Kidney tubule cell (primary cell): ENCODE data around the gene HOPX.
A peak's percentile ranks its signal among the peaks of the same experiment; 100 is the strongest.
"Not testable (repeated sequence)": the region's sequence is repeated elsewhere in the genome, so short reads cannot be mapped to it uniquely, and the experiment has no call there.

Source experiments
- DNase-seq: peaks from one replicate; pipeline ENCODE4 v3.0.0-alpha.2; 2018; ENCODE audit warnings: low spot score

The HOPX gene

GRCh38 chr4:56688094-56688647 lies 7.1 kb upstream of the HOPX start:
- no peak for DNase-seq

DNA sequence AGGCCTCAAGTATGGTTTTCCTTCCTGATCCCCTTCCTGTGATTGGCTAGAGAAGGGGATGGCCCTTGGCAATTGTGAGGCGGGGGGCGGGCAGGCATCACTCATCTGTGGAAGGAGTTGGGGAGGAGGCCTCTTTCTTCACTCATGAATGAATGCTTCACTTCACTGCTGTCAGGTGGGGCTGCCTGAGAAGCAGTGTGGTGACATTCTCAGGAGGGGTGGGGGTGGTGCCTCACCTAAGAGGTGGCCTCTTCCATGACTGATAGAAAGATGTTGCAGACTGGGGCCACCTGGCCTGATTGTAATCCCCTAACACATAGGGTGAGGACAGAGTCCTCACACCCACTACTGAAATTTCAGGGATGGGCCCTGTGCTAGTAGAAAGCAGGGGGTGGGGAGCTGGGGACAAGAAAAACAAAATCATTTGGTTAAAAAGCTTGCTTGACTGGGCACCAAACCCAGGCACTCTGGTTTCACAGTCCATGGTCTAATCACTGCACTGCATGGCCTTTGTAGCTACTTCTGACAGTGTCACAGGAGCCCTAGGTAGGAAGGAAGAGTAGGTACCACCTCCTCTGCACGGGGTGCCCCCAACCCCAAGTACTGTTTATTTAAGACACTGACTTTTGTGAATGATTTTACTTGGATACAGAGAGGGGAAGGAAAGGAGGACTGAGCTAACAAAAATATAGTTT lies 5.6 kb upstream of the HOPX start:
- DNase-seq: no peak

GRCh38 chr4:56684320-56685050 lies 3.4 kb upstream of the HOPX start:
- no peak for DNase-seq

- no peak for DNase-seq
Measured at GRCh38 chr4:56683455-56683854, 2.4 kb upstream of the HOPX start.

DNA sequence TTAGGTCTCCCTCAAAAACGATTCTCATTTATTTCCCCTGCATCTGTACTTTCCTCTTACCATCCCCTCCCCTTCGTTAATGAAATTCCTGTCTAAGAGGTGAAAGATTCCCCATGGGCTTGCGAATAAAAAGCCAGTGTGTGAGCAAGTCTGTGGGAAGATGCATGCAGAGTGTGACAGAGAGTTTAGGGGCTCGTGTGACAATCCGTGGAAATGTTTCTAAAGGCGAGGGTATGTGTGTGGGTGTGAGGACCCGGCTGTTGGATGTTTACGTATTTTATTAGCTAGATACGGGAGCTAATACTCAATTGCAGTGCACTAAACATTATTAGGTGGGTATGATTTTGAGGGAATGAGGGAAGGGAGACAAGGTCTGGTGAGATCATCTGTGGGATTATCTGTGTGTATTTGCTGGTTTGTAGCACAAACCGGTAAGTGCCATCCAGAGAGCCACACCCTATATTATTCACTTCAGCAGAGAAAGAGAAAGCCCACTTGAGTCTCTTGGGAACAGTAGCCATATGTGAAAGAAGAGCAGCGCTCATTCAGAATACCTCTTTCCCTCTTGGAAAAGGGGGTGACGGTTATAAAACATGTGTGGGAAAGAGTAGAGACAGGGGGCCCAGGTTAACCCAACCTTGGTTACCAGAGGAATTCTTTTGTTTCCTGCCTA lies 893 bp upstream of the HOPX start:
- no peak for DNase-seq

DNA sequence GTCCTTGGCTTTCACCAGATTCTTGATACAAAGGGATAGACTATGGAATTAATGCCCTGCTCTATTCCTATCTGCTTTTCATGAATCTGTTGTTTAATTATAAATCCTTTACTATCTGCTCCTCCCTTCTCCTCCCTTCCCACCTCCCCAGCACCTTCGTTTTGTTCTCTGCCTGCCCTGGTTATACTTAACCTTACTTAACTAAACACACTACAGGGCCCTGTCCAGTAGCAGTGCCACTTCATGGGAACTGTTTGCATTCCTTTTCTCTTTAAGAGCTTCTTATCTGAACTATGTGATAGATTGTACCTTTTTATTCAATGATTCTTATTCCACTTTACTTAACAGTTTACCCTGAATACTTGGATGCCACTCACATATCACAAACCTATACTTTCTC lies 830 bp downstream of the HOPX start:
- no peak for DNase-seq

GRCh38 chr4:56677711-56678110 lies 3.4 kb downstream of the HOPX start:
- DNase-seq: no peak

DNA sequence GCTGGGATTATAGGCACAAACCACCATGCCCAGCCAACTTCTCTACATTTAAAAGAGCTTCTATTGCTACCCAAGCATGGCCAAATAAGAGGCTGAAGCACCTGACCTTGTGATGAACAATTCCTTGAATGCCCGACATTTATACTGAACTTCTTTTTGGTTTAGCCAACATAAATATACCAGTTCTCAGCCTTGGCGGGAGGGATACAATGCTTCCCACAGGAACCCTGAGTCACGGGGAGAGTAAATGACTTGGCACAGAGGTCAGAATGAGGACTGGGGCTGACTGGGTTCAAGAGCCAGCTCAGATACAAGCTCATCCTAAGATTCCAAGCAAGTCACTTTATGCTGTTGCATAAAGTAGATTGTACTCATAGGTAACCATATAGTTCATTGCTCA lies 6.1 kb downstream of the HOPX start:
- no peak for DNase-seq

DNA sequence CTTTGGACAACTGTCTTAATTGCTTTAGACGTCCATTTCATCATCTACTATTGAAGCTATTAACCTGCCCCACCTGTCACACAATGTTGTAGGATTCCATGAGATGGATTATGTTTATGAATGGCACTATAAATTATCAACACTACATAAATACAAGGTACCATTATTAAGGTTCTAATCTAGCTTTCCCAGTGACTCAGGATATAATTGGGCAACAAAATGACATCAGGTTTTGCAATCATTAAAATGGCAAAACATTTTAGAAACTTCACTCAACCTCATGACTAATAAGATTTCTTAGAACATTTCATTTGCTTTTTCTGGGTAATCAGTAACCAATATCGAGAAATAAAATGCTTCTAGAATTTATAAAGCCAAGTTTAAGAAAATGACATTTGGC lies 9.2 kb downstream of the HOPX start:
- no peak for DNase-seq

- no peak for DNase-seq
Measured at GRCh38 chr4:56671373-56671772, 9.7 kb downstream of the HOPX start.

GRCh38 chr4:56668267-56668666 lies 12.8 kb downstream of the HOPX start:
- DNase-seq: no peak

GRCh38 chr4:56667396-56667795 lies 13.7 kb downstream of the HOPX start:
- not testable (repeated sequence) for DNase-seq

DNA sequence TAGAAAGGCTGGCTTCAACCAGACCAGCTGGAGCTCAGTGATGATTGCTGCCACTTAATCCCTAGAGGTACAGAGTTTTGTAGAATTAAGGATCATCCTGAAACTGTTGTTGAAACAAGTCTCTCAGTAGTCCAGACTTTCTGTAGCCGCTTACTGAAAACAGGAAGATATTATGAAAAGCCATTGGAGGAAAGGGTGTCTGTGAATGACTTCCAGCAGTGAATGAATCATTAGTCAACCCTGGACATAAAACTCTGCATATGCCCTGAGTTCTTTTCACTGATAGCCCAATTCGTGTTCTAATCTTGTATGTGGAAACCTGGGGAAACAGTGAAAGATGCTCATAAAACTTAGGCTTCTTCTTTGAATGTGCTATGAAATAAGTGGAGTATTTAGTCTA lies 14.8 kb downstream of the HOPX start:
- no peak for DNase-seq

DNA sequence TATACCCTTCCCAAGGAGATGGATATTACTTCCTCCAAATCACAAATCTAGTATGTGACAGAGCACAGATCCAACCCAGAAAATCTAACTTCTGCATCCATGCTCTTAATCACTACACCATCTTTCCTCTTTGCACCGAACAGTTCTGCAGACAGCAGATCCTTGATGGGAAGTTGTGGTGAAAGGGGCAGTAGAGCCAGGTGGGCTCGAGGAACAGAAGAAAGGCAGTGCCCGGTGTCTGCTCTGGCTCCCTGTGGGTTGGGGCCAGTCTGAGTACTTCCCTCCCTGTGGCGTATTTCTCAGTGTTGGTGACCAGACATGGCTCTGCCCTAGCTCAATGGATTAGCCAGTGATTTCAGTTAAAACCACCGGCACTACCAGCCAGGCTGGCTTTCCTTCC lies 15.3 kb downstream of the HOPX start:
- no peak for DNase-seq

DNA sequence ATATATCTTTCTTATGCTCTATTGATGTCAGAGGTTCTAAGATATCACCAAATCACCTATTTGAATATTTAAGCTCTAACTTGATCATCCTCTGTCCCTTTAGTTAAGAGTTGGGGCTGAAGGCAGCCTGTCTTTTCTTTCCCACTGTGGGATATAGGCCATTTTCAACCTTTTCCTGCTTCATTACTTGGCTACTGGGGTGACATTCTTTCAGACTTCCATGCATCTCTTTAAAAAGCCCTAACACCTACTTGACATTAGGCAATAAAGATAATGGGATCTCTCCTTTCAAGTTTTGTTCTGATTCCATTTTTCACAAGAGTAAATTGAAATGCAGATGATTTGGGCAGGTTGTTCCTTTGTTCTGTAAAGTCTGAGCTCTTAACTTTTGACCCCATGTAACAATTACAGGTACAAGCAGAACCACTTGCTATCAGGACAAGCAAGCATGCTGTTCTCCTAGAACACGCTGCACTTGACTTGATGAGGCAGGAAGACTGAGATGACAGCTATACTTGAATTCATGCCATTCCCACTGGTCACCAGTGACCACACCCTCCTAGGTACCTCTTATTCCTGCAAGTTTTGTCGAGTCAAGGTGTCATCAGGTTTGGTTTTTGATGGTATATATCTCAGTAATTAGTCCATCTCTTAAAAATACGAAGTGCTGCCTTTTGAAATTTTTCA lies 18.2 kb downstream of the HOPX start:
- DNase-seq: no peak

GRCh38 chr4:56659946-56660345 lies 21.1 kb downstream of the HOPX start:
- DNase-seq: no peak

GRCh38 chr4:56658528-56658927 lies 22.6 kb downstream of the HOPX start:
- DNase-seq: no peak

DNA sequence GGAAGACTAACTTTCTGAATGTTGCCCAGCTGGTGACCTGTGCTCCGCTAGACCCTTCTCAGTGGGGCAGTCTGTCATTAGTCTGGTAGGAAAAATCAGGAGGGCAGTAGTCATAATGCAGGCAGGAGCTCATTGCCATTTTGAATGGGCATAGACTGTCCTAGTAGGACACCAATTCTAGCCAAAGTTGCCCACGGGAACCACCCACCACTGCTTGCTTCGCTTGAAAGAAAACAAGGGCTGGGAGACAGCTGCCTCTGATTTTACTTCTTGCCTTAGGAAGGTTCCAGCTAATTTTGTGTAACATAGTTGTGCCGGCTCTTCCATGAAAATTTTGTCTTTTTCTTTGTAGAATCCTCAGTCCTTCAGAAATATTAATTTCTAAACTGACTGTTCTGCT lies 23.3 kb downstream of the HOPX start:
- no peak for DNase-seq

GRCh38 chr4:56657128-56657527 lies 24.0 kb downstream of the HOPX start:
- DNase-seq: no peak

- DNase-seq: no peak
Measured at GRCh38 chr4:56656346-56656643, 24.8 kb downstream of the HOPX start.

GRCh38 chr4:56655627-56656345 lies 25.3 kb downstream of the HOPX start:
- DNase-seq: no peak

DNA sequence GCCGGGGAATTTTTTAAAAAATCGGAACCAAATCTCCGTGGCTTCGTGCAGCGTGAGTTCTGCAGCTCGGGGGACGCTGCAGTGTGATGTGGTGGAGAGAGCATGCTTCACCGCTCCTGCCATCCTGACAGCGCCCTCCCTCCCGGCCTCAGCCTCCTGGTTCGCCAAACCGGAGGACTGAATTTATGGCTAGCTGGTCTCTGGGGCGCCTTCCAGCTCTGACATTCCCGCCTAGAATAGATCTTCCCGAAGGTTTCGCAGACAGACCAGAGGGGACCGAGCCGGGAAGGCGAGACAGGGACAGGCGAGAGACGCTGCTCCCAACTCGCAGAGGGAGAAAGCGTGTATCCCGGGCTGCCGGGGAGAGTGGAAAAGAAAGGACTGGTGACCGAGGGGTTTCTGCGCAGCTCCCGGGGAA lies 25.9 kb downstream of the HOPX start:
- DNase-seq: peak; percentile 20
